HEK293T (cell line): ENCODE results near the gene PATJ.

Source experiments
- CTCF ChIA-PET: fragments of 350-600 bp; formaldehyde crosslinking; extraction: SDS; loops from one replicate; lab custom pipeline; 2021; ENCODE audit warnings: antibody characterized with exemption, inconsistent platforms; lab: Yijun Ruan, JAX
- POLR2A ChIA-PET: fragments of 350-600 bp; formaldehyde crosslinking; extraction: SDS; loops from one replicate; lab custom pipeline; 2020; ENCODE audit warnings: antibody characterized with exemption, inconsistent platforms; lab: Yijun Ruan, JAX
- DNase-seq: peaks from one replicate; pipeline ENCODE4 v3.0.0; 2012; ENCODE audit warnings: mixed read lengths; ENCODE audit errors: extremely low spot score
- ARNT ChIP-seq: fragments of 450-650 bp; IDR thresholded peaks from 2 replicates; pipeline ENCODE4 v1.6.1; 2017; ENCODE audit warnings: mild to moderate bottlenecking
- BHLHE40 ChIP-seq: fragments of 450-650 bp; IDR thresholded peaks from 2 replicates; pipeline ENCODE4 v1.6.1; 2016; ENCODE audit warnings: mild to moderate bottlenecking, moderate library complexity, borderline replicate concordance
- CTBP1 ChIP-seq: fragments of 450-650 bp; IDR thresholded peaks from 2 replicates; pipeline ENCODE4 v1.6.1; 2016; ENCODE audit warnings: borderline replicate concordance
- ELF4 ChIP-seq: fragments of 450-650 bp; IDR thresholded peaks from 2 replicates; pipeline ENCODE4 v1.6.1; 2017; ENCODE audit warnings: antibody characterized with exemption
- FOXA1 ChIP-seq: fragments of 450-650 bp; IDR thresholded peaks from 2 replicates; pipeline ENCODE4 v1.6.1; 2016; ENCODE audit warnings: mild to moderate bottlenecking
- FOXK2 ChIP-seq: fragments of 450-650 bp; IDR thresholded peaks from 2 replicates; pipeline ENCODE4 v1.6.1; 2016; ENCODE audit warnings: mild to moderate bottlenecking
- FOXM1 ChIP-seq: fragments of 450-650 bp; IDR thresholded peaks from 2 replicates; pipeline ENCODE4 v1.6.1; 2017; ENCODE audit warnings: mild to moderate bottlenecking, borderline replicate concordance
- HDGF ChIP-seq: fragments of 450-650 bp; IDR thresholded peaks from 2 replicates; pipeline ENCODE4 v1.6.1; 2017; ENCODE audit warnings: antibody characterized with exemption, borderline replicate concordance
- L3MBTL2 ChIP-seq: fragments of 450-650 bp; conservative IDR thresholded peaks from 2 replicates; pipeline ENCODE4 v1.6.1; 2016; ENCODE audit warnings: mild to moderate bottlenecking
- LEF1 ChIP-seq: fragments of 450-650 bp; IDR thresholded peaks from 2 replicates; pipeline ENCODE4 v1.6.1; 2017; ENCODE audit warnings: mild to moderate bottlenecking, borderline replicate concordance
- NFRKB ChIP-seq: fragments of 450-650 bp; IDR thresholded peaks from 2 replicates; pipeline ENCODE4 v1.6.1; 2016; ENCODE audit warnings: mild to moderate bottlenecking, moderate library complexity
- PKNOX1 ChIP-seq: fragments of 450-650 bp; IDR thresholded peaks from 2 replicates; pipeline ENCODE4 v1.6.1; 2016
- SP1 ChIP-seq: fragments of 450-650 bp; IDR thresholded peaks from 2 replicates; pipeline ENCODE4 v1.6.1; 2017
- SUZ12 ChIP-seq: fragments of 450-650 bp; IDR thresholded peaks from 2 replicates; pipeline ENCODE4 v1.6.1; 2016; ENCODE audit warnings: mild to moderate bottlenecking
- TARDBP ChIP-seq: fragments of 450-650 bp; IDR thresholded peaks from 2 replicates; pipeline ENCODE4 v1.6.1; 2016
- ZNF384 ChIP-seq: fragments of 450-650 bp; IDR thresholded peaks from 2 replicates; pipeline ENCODE4 v1.6.1; 2016

PATJ gene

GRCh38 chr1:61952675-61953074 is 210.4 kb downstream of the PATJ start:
- POLR2A ChIA-PET, result no interaction called here
- no peak for DNase-seq
- no peak for TF ChIP-seq FOXK2
- no peak for TF ChIP-seq HDGF
- TF ChIP-seq SUZ12, result no peak
- TF ChIP-seq ELF4, result no peak
- no peak for TF ChIP-seq BHLHE40
- CTCF ChIA-PET, result interaction anchor here (0.7 kb wide), 1 partner anchor 982 kb away, joined by 3 read pairs; no protein-coding TSS in a partner anchor

GRCh38 chr1:61953076-61953789 is 211.0 kb downstream of the PATJ start:
- TF ChIP-seq FOXM1 (no peak), NFRKB (no peak), TARDBP (no peak), CTBP1 (no peak), FOXA1 (no peak), HDGF (no peak), LEF1 (no peak), ARNT (no peak), FOXK2 (no peak), SUZ12 (no peak), SP1 (no peak), L3MBTL2 (no peak), ELF4 (no peak)
- DNase-seq, result no peak
- ChIA-PET POLR2A (no interaction called here), CTCF (no interaction called here)

- POLR2A ChIA-PET, result no interaction called here
- CTCF ChIA-PET, result no interaction called here
- TF ChIP-seq SP1 (no peak), NFRKB (no peak), ZNF384 (no peak), ARNT (no peak), SUZ12 (no peak), HDGF (no peak), ELF4 (no peak), FOXK2 (no peak), FOXM1 (no peak), BHLHE40 (no peak), CTBP1 (no peak), PKNOX1 (no peak), TARDBP (no peak), LEF1 (no peak)
- DNase-seq, result no peak
Measured at GRCh38 chr1:61953790-61954150, 211.5 kb downstream of the PATJ start.

- ChIA-PET CTCF (no interaction called here), POLR2A (no interaction called here)
- TF ChIP-seq NFRKB (no peak), HDGF (no peak), PKNOX1 (no peak), SP1 (no peak), ARNT (no peak), ELF4 (no peak), CTBP1 (no peak), ZNF384 (no peak), FOXM1 (no peak)
- no peak for DNase-seq
Measured at GRCh38 chr1:61955261-61955660, 213.0 kb downstream of the PATJ start.

- POLR2A ChIA-PET, result no interaction called here
- TF ChIP-seq SP1 (no peak), ARNT (no peak), PKNOX1 (no peak), ELF4 (no peak), NFRKB (no peak), CTBP1 (no peak), FOXA1 (no peak), HDGF (no peak), LEF1 (no peak), L3MBTL2 (no peak), ZNF384 (no peak), FOXK2 (no peak), SUZ12 (no peak), TARDBP (no peak), FOXM1 (no peak), BHLHE40 (no peak)
- CTCF ChIA-PET, result no interaction called here
- DNase-seq, result no peak
Measured at GRCh38 chr1:61956016-61956645, 213.9 kb downstream of the PATJ start.

- POLR2A ChIA-PET, result no interaction called here
- CTCF ChIA-PET, result no interaction called here
- no peak for DNase-seq
- TF ChIP-seq NFRKB (no peak), PKNOX1 (peak; percentile 52; the same call in 1 of the 2 replicates), CTBP1 (no peak), SUZ12 (no peak), FOXA1 (no peak)
Measured at GRCh38 chr1:61956784-61957183, 214.5 kb downstream of the PATJ start.
